ENCODE results near the gene REST.
"Not testable (repeated sequence)": the region's sequence is repeated elsewhere in the genome, so short reads cannot be mapped to it uniquely, and the experiment has no call there.

Gene REST

DNA sequence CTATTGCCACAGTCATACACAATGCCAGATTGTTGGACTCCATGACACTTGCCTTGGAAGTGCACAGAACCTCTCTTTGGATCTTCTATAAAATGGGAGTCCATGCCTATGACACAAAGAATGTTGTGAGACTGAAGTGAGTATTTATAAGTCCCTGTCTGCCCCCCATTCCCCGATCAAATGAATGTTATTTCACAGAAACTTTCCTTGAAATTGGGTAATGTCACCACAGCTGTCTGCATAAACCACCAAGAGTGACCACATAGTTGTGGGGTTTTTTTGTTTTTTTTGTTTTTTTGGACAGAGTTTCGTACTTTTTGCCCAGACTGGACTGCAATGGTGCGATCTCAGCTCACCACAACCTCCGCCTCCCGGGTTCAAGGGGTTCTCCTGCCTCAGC is 27.1 kb upstream of the REST start:
- Histone ChIP-seq H3K4me3 (ENCODE audit: low read length) (no peak overlapping the region), H3K9ac (ENCODE audit: low read length) (no peak overlapping the region), H3K9me3 (ENCODE audit: control insufficient read depth, low read length) (no peaks in the 10 kb centered on the region), H3K27me3 (replicated peaks; ENCODE audit: control insufficient read depth, insufficient read depth, low read length) (no peaks in the 10 kb centered on the region), H3K4me1 (ENCODE audit: control insufficient read depth, insufficient read depth, low read length) (peaks cover 6% of the 10 kb centered on the region), H3K36me3 (ENCODE audit: control insufficient read depth, insufficient read depth, low read length, severe bottlenecking) (no peaks in the 10 kb centered on the region)
- no peak for DNase-seq (ENCODE audit: low read depth)

DNA sequence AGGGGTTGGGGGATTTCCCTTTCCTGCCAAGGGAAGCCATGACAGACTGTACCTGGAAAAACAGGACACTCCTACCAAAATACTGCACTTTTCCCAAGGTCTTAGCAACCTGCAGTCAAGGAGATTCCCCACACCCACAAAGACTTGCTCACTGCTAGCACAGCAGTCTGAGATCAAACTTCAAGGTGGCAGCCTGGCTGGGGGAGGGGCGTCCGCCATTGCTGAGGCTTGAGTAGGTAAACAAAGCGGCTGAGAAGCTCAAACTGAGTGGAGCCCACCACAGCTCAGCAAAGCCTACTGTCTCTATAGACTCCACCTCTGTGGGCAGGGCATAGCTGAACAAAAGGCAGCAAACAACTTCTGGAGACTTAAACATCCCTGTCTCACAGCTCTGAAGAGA is 23.2 kb upstream of the REST start:
- not testable (repeated sequence) for H3K9ac ChIP-seq (ENCODE audit: low read length); H3K27me3 ChIP-seq (replicated peaks; ENCODE audit: control insufficient read depth, insufficient read depth, low read length); H3K9me3 ChIP-seq (ENCODE audit: control insufficient read depth, low read length); H3K4me1 ChIP-seq (ENCODE audit: control insufficient read depth, insufficient read depth, low read length); H3K36me3 ChIP-seq (ENCODE audit: control insufficient read depth, insufficient read depth, low read length, severe bottlenecking); H3K4me3 ChIP-seq (ENCODE audit: low read length); DNase-seq (ENCODE audit: low read depth)

DNA sequence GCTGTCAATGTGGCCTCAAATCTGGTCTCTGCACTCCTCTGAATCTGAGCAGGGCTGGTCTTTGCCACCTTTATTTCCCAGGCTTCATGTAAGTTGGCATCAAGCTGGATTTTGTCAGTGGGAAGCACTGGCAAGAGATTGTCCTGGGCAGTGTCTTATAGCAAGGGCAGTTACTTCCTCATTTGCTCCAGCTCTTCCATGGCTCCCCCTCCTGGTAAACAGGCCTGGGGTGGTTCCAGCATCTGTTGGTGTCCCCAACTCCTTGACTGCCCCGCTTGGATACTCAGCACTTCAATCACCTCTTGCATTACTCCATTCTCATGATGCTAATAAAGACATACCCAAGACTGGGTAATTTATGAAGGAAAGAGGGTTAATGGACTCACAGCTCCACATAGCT is 15.0 kb upstream of the REST start:
- Histone ChIP-seq H3K4me1 (ENCODE audit: control insufficient read depth, insufficient read depth, low read length) (no peaks in the 10 kb centered on the region), H3K9me3 (ENCODE audit: control insufficient read depth, low read length) (no peaks in the 10 kb centered on the region), H3K9ac (ENCODE audit: low read length) (no peak overlapping the region), H3K36me3 (ENCODE audit: control insufficient read depth, insufficient read depth, low read length, severe bottlenecking) (no peaks in the 10 kb centered on the region), H3K4me3 (ENCODE audit: low read length) (no peak overlapping the region), H3K27me3 (replicated peaks; ENCODE audit: control insufficient read depth, insufficient read depth, low read length) (no peaks in the 10 kb centered on the region)
- DNase-seq (ENCODE audit: low read depth), result no peak

- H3K4me1 ChIP-seq (ENCODE audit: control insufficient read depth, insufficient read depth, low read length); H3K4me3 ChIP-seq (ENCODE audit: low read length); H3K36me3 ChIP-seq (ENCODE audit: control insufficient read depth, insufficient read depth, low read length, severe bottlenecking); H3K9ac ChIP-seq (ENCODE audit: low read length); H3K27me3 ChIP-seq (replicated peaks; ENCODE audit: control insufficient read depth, insufficient read depth, low read length); DNase-seq (ENCODE audit: low read depth); H3K9me3 ChIP-seq (ENCODE audit: control insufficient read depth, low read length): not testable (repeated sequence)
Measured at GRCh38 chr4:56897842-56898241, 9.9 kb upstream of the REST start.

GRCh38 chr4:56900186-56900585 is 7.5 kb upstream of the REST start:
- H3K27me3 ChIP-seq (replicated peaks; ENCODE audit: control insufficient read depth, insufficient read depth, low read length); H3K9ac ChIP-seq (ENCODE audit: low read length); H3K4me3 ChIP-seq (ENCODE audit: low read length): not testable (repeated sequence)

DNA sequence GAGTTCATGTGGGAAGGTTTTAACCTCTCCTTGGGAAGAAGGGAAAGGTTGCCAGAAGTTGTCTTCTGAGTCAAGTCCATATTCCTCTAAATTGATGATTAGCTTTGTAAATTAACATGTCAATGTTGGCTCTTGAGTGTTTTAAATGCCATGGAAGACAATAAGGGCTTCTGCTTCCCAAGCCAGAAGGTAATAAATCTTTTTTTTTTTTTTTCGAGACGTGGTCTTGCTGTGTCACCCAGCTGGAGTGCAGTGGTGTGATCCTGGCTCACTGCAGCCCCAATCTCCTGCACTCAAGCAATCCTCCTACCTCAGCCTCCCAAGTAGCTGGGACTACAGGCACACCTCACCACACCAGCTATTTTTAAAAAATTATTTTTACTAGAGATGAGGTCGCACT is 5.0 kb upstream of the REST start:
- H3K9me3 ChIP-seq (ENCODE audit: control insufficient read depth, low read length), result no peaks in the 10 kb centered on the region
- no peak for DNase-seq (ENCODE audit: low read depth)
- no peak overlapping the region for H3K9ac ChIP-seq (ENCODE audit: low read length)
- no peaks in the 10 kb centered on the region for H3K36me3 ChIP-seq (ENCODE audit: control insufficient read depth, insufficient read depth, low read length, severe bottlenecking)
- H3K4me1 ChIP-seq (ENCODE audit: control insufficient read depth, insufficient read depth, low read length), result peaks cover 11% of the 10 kb centered on the region
- H3K27me3 ChIP-seq (replicated peaks; ENCODE audit: control insufficient read depth, insufficient read depth, low read length), result no peaks in the 10 kb centered on the region
- no peak overlapping the region for H3K4me3 ChIP-seq (ENCODE audit: low read length)

More at GRCh38 chr4:56900186-56900585, 7.5 kb upstream of the REST start:
- DNase-seq (ENCODE audit: low read depth); H3K36me3 ChIP-seq (ENCODE audit: control insufficient read depth, insufficient read depth, low read length, severe bottlenecking); H3K4me1 ChIP-seq (ENCODE audit: control insufficient read depth, insufficient read depth, low read length); H3K9me3 ChIP-seq (ENCODE audit: control insufficient read depth, low read length): not testable (repeated sequence)

DNA sequence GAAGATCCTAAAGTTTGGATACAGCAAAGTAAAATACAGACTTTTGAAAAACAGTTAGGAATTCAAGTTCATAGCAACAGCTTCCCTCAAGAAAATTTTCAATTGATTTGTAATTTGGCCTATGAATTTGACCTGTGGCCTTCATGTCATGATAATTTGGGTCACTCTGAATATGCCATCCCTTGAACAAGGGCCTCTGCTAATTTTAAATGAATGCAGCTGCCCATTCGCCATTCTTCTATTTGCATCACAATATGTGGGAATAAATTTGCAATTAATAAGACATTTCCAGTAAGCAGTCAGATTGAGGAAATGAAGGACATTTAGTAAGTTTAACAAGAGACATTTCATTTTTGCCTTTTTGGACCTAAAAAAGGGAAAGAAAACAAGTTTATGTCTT is 1.9 kb upstream of the REST start:
- Histone ChIP-seq H3K9me3 (ENCODE audit: control insufficient read depth, low read length) (no peaks in the 10 kb centered on the region), H3K27me3 (replicated peaks; ENCODE audit: control insufficient read depth, insufficient read depth, low read length) (no peaks in the 10 kb centered on the region), H3K4me3 (ENCODE audit: low read length) (no peak overlapping the region), H3K9ac (ENCODE audit: low read length) (no peak overlapping the region), H3K4me1 (ENCODE audit: control insufficient read depth, insufficient read depth, low read length) (peaks cover 24% of the 10 kb centered on the region), H3K36me3 (ENCODE audit: control insufficient read depth, insufficient read depth, low read length, severe bottlenecking) (no peaks in the 10 kb centered on the region)
- DNase-seq (ENCODE audit: low read depth), result no peak

DNA sequence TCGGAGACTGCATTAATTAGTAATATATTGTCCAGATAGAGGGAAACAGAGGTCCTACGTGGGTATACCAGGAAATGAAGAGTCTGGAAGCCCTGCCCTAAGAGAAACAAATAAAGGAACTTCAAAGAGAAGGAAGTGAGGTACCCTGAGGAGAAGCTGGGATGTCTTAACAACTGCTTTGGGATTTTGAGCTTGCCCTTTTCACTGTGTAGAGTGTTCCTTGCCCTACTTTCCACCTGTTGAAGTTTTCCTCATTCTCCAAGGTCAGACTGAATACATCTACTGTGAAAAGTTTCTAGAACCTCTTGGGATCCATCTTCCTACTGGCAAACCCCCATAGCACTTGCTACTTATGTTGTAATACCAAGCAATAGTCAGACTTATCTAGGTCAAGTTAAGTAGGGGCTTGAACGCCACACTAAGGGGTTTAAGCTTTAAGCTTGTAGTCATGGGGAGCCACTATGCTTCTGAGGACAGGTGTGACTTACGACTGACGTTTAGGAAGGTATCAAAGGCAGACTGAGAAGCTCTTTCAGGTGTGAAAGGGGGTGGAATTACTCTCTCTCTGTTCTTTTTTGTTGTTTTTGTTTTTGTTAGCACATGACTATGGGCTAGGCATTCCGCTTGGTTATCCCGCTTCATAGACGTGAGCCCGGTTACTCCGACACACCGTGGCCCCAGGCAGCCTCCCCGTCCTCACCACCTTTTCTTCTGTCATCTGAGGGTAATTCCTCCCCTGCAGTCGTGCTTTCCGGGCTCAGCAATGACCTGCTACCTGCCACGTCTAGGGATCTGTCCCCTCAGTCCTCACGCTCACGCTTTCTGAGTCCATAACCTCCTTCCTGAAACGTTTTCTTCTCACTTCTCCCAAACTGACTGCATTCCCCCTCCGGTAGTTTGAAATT is 959 bp upstream of the REST start:
- Histone ChIP-seq H3K4me3 (ENCODE audit: low read length) (peak overlapping the region; percentile 96), H3K27me3 (replicated peaks; ENCODE audit: control insufficient read depth, insufficient read depth, low read length) (no peaks in the 10 kb centered on the region), H3K4me1 (ENCODE audit: control insufficient read depth, insufficient read depth, low read length) (peaks cover 33% of the 10 kb centered on the region), H3K36me3 (ENCODE audit: control insufficient read depth, insufficient read depth, low read length, severe bottlenecking) (peaks cover 6% of the 10 kb centered on the region), H3K9me3 (ENCODE audit: control insufficient read depth, low read length) (no peaks in the 10 kb centered on the region), H3K9ac (ENCODE audit: low read length) (peak overlapping the region; percentile 72)
- peak; percentile 41 for DNase-seq (ENCODE audit: low read depth)

DNA sequence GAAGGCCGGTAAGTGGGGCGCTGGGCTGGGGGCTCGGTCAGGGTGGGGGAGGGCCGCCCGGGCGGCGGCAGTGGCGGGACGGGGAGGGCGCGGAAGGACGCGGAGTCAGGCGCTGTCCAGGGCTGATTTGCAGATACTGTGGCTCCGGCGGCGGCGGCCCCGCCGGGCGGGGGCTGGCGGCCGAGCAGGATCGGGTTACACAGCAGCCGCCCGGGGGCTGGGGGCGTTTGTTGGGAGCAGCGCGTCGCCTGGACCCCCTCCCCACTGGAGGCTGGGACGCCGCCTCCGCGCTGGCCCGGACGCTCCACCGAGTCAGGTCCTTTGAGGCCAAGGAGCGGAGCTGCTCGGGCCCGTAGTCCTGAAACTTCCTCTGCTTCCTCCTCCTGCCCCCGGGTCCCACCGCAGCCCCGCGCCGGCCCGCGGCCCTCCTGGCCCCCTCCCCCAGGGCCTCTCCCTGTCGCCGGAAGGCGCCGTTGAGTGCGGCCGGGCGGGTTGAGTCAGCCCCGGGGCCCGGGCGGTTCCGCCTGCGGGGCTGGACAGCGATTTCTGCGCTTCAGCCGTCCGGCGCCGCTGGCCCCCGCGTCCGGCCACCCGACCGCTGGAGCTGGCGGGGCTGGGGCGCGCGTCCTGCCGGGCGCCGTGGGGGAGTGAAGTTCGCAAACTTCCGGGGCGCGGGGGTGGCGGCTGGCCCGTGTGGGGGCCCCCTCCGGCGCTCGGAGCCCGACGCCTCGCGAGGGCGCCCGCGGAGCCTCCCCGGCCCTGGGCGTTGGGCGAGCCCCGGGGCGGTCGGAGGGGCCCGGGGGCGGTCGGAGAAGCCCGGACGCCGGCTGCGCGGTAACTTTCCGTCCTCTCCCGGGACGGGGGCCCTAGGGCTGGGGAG is 746 bp downstream of the REST start:
- Histone ChIP-seq H3K9ac (ENCODE audit: low read length) (peak overlapping the region; percentile 96), H3K9me3 (ENCODE audit: control insufficient read depth, low read length) (no peaks in the 10 kb centered on the region), H3K27me3 (replicated peaks; ENCODE audit: control insufficient read depth, insufficient read depth, low read length) (no peaks in the 10 kb centered on the region), H3K4me1 (ENCODE audit: control insufficient read depth, insufficient read depth, low read length) (peaks cover 36% of the 10 kb centered on the region), H3K4me3 (ENCODE audit: low read length) (peak overlapping the region; percentile 96), H3K36me3 (ENCODE audit: control insufficient read depth, insufficient read depth, low read length, severe bottlenecking) (peaks cover 10% of the 10 kb centered on the region)
- peak; percentile 87 for DNase-seq (ENCODE audit: low read depth)

GRCh38 chr4:56909086-56909894 is 1.6 kb downstream of the REST start:
- Histone ChIP-seq H3K27me3 (replicated peaks; ENCODE audit: control insufficient read depth, insufficient read depth, low read length) (no peaks in the 10 kb centered on the region), H3K36me3 (ENCODE audit: control insufficient read depth, insufficient read depth, low read length, severe bottlenecking) (peaks cover 12% of the 10 kb centered on the region), H3K9me3 (ENCODE audit: control insufficient read depth, low read length) (no peaks in the 10 kb centered on the region), H3K4me3 (ENCODE audit: low read length) (peak overlapping the region; percentile 96), H3K4me1 (ENCODE audit: control insufficient read depth, insufficient read depth, low read length) (peaks cover 37% of the 10 kb centered on the region), H3K9ac (ENCODE audit: low read length) (peak overlapping the region; percentile 96)
- DNase-seq (ENCODE audit: low read depth), result peak; percentile 83
